ENCODE measurements around the gene PEPD.

The PEPD gene

GRCh38 chr19:33559996-33560395 is 38.4 kb upstream of the PEPD start:
- H3K4me3 ChIP-seq (ENCODE audit: insufficient read depth, low read length, poor library complexity, severe bottlenecking) = no peak overlapping the region
- no peaks in the 10 kb centered on the region for H3F3A ChIP-seq (ENCODE audit: insufficient read depth)
- H3K9me2 ChIP-seq (replicated peaks; ENCODE audit: insufficient read depth, low read length) = no peaks in the 10 kb centered on the region
- H3K27ac ChIP-seq (ENCODE audit: low read depth, low read length) = no peak overlapping the region
- no peaks in the 10 kb centered on the region for H3K27me3 ChIP-seq (ENCODE audit: low read length)
- H3K79me2 ChIP-seq (ENCODE audit: insufficient read depth, low read length) = no peaks in the 10 kb centered on the region
- no peak overlapping the region for H2AFZ ChIP-seq (ENCODE audit: low read depth, low read length, severe bottlenecking)
- H3K4me2 ChIP-seq (ENCODE audit: low read depth, low read length, poor library complexity, severe bottlenecking) = no peak overlapping the region
- H3K36me3 ChIP-seq (ENCODE audit: low read length) = no peaks in the 10 kb centered on the region
- no peak overlapping the region for H3K9ac ChIP-seq (ENCODE audit: low read length)
- TF ChIP-seq CTCF (IDR thresholded peaks at IDR 0.05; ENCODE audit: insufficient read depth, low read length, poor library complexity, severe bottlenecking) (no peak), EZH2phosphoT487 (conservative IDR thresholded peaks at IDR 0.05; ENCODE audit: low read length) (no peak)
- no peaks in the 10 kb centered on the region for H4K20me1 ChIP-seq (ENCODE audit: low read depth, low read length)
- H3K9me3 ChIP-seq (ENCODE audit: insufficient read depth, low read length) = no peaks in the 10 kb centered on the region

GRCh38 chr19:33558856-33559255 is 37.3 kb upstream of the PEPD start:
- Histone ChIP-seq H3K9me2 (replicated peaks; ENCODE audit: insufficient read depth, low read length) (no peaks in the 10 kb centered on the region), H3K4me3 (ENCODE audit: insufficient read depth, low read length, poor library complexity, severe bottlenecking) (no peak overlapping the region), H3K4me2 (ENCODE audit: low read depth, low read length, poor library complexity, severe bottlenecking) (no peak overlapping the region), H3K36me3 (ENCODE audit: low read length) (no peaks in the 10 kb centered on the region), H3K27me3 (ENCODE audit: low read length) (no peaks in the 10 kb centered on the region), H3K9ac (ENCODE audit: low read length) (no peak overlapping the region), H3K9me3 (ENCODE audit: insufficient read depth, low read length) (no peaks in the 10 kb centered on the region), H3K27ac (ENCODE audit: low read depth, low read length) (no peak overlapping the region), H2AFZ (ENCODE audit: low read depth, low read length, severe bottlenecking) (no peak overlapping the region), H3K79me2 (ENCODE audit: insufficient read depth, low read length) (no peaks in the 10 kb centered on the region), H4K20me1 (ENCODE audit: low read depth, low read length) (no peaks in the 10 kb centered on the region), H3F3A (ENCODE audit: insufficient read depth) (no peaks in the 10 kb centered on the region)
- TF ChIP-seq CTCF (IDR thresholded peaks at IDR 0.05; ENCODE audit: insufficient read depth, low read length, poor library complexity, severe bottlenecking) (no peak), EZH2phosphoT487 (conservative IDR thresholded peaks at IDR 0.05; ENCODE audit: low read length) (no peak)

- TF ChIP-seq EZH2phosphoT487 (conservative IDR thresholded peaks at IDR 0.05; ENCODE audit: low read length) = no peak
- TF ChIP-seq CTCF (IDR thresholded peaks at IDR 0.05; ENCODE audit: insufficient read depth, low read length, poor library complexity, severe bottlenecking) = no peak
- H3K4me2 ChIP-seq (ENCODE audit: low read depth, low read length, poor library complexity, severe bottlenecking) = no peak overlapping the region
- no peak overlapping the region for H2AFZ ChIP-seq (ENCODE audit: low read depth, low read length, severe bottlenecking)
- H3K27ac ChIP-seq (ENCODE audit: low read depth, low read length) = no peak overlapping the region
- H3K79me2 ChIP-seq (ENCODE audit: insufficient read depth, low read length) = no peaks in the 10 kb centered on the region
- no peaks in the 10 kb centered on the region for H3K27me3 ChIP-seq (ENCODE audit: low read length)
- no peak overlapping the region for H3K9ac ChIP-seq (ENCODE audit: low read length)
- no peaks in the 10 kb centered on the region for H3K36me3 ChIP-seq (ENCODE audit: low read length)
- H3K9me3 ChIP-seq (ENCODE audit: insufficient read depth, low read length) = no peaks in the 10 kb centered on the region
- H3F3A ChIP-seq (ENCODE audit: insufficient read depth) = no peaks in the 10 kb centered on the region
- H3K9me2 ChIP-seq (replicated peaks; ENCODE audit: insufficient read depth, low read length) = no peaks in the 10 kb centered on the region
- no peaks in the 10 kb centered on the region for H4K20me1 ChIP-seq (ENCODE audit: low read depth, low read length)
- H3K4me3 ChIP-seq (ENCODE audit: insufficient read depth, low read length, poor library complexity, severe bottlenecking) = no peak overlapping the region
Observed at GRCh38 chr19:33558151-33558550, 36.6 kb upstream of the PEPD start.
